IMR-90 (cell line): ENCODE results near the gene PSEN1. TPM values are rescaled to one million over a fixed set of nuclear protein-coding genes. Genes with fewer than 3 reads are reported as not detected.

ENCODE experiments used
- ATAC-seq: fragments of 200-7000 bp; cut with Tn5 transposase; 2 replicates; pipeline ENCODE4 v1.9.1; 2020; ENCODE audit warnings: low read depth, mild to moderate bottlenecking, moderate library complexity
- BruUV-seq: library from RNA; stranded (reverse); fragments of 400-500 nt; replicated peaks from 2 replicates; lab custom pipeline; 2021; lab: Mats Ljungman, UMichigan
- CTCF ChIA-PET: fragments of 300-600 bp; formaldehyde crosslinking; extraction: SDS; loops from one replicate; lab custom pipeline; 2021; ENCODE audit warnings: antibody characterized with exemption; lab: Yijun Ruan, JAX
- POLR2A ChIA-PET: fragments of 300-600 bp; sonication (Branson Sonifier 250); formaldehyde crosslinking; loops from one replicate; lab custom pipeline; 2022; ENCODE audit warnings: antibody characterized with exemption; ENCODE audit not compliant: unreplicated experiment; lab: Charles Lee
- DNase-seq: peaks from one replicate; pipeline ENCODE4 v3.0.0; 2013
- H2AFZ ChIP-seq: replicated peaks from 2 replicates; pipeline ENCODE3; 2013; ENCODE audit warnings: low read length, mild to moderate bottlenecking; ENCODE audit not compliant: poor library complexity
- H2AK5ac ChIP-seq: 2 replicates; pipeline ENCODE4 v1.6.1; 2013; ENCODE audit warnings: low read depth, low read length, inconsistent platforms
- H2AK9ac ChIP-seq: replicated peaks from 2 replicates; pipeline ENCODE3; 2013; ENCODE audit warnings: mild to moderate bottlenecking, low read depth, low read length, moderate library complexity; ENCODE audit not compliant: poor library complexity
- H2BK120ac ChIP-seq: 2 replicates; pipeline ENCODE4 v1.6.1; 2013; ENCODE audit warnings: low read depth, low read length, inconsistent platforms
- H2BK15ac ChIP-seq: 3 replicates; pipeline ENCODE4 v1.6.1; 2013; ENCODE audit warnings: low read depth, low read length, inconsistent platforms
- H2BK20ac ChIP-seq: 2 replicates; pipeline ENCODE4 v1.6.1; 2013; ENCODE audit warnings: low read depth, mild to moderate bottlenecking, inconsistent platforms, low read length, moderate library complexity
- H2BK5ac ChIP-seq: 2 replicates; pipeline ENCODE4 v1.6.1; 2013; ENCODE audit warnings: mild to moderate bottlenecking, low read depth, low read length, inconsistent platforms; ENCODE audit not compliant: poor library complexity, severe bottlenecking
- H3K14ac ChIP-seq: replicated peaks from 2 replicates; pipeline ENCODE4 v1.6.1; 2013; ENCODE audit warnings: low read depth, low read length, inconsistent platforms
- H3K18ac ChIP-seq: 2 replicates; pipeline ENCODE4 v1.6.1; 2013; ENCODE audit warnings: low read depth, low read length, control low read depth
- H3K23ac ChIP-seq: 2 replicates; pipeline ENCODE4 v1.6.1; 2013; ENCODE audit warnings: low read depth, low read length, inconsistent platforms
- H3K27ac ChIP-seq: 2 replicates; pipeline ENCODE4 v1.5.1; 2013; ENCODE audit warnings: mild to moderate bottlenecking, control low read depth, low read length; ENCODE audit not compliant: insufficient read depth
- H3K27me3 ChIP-seq: 2 replicates; pipeline ENCODE4 v1.6.1; 2013; ENCODE audit warnings: low read length; ENCODE audit not compliant: control insufficient read depth, insufficient read depth
- H3K36me3 ChIP-seq: 2 replicates; pipeline ENCODE4 v1.6.1; 2013; ENCODE audit warnings: low read length, mixed read lengths; ENCODE audit not compliant: control insufficient read depth, insufficient read depth
- H3K4ac ChIP-seq: 2 replicates; pipeline ENCODE4 v1.6.1; 2013; ENCODE audit warnings: low read depth, low read length, inconsistent platforms
- H3K4me1 ChIP-seq: 2 replicates; pipeline ENCODE4 v1.6.1; 2013; ENCODE audit warnings: low read length, mixed read lengths; ENCODE audit not compliant: control insufficient read depth, insufficient read depth
- H3K4me2 ChIP-seq: 2 replicates; pipeline ENCODE4 v1.6.1; 2013; ENCODE audit warnings: low read depth, mild to moderate bottlenecking, control low read depth, low read length, moderate library complexity
- H3K4me3 ChIP-seq: 2 replicates; pipeline ENCODE4 v1.5.1; 2013; ENCODE audit warnings: low read depth, mild to moderate bottlenecking, control low read depth, low read length, moderate library complexity; ENCODE audit not compliant: insufficient read depth
- H3K56ac ChIP-seq: 2 replicates; pipeline ENCODE4 v1.6.1; 2013; ENCODE audit warnings: low read length, inconsistent platforms; ENCODE audit not compliant: insufficient read depth; ENCODE audit errors: extremely low read depth
- H3K79me1 ChIP-seq, 2 experiments: 2 replicates each; pipeline ENCODE4 v1.6.1; 2013; ENCODE audit warnings: low read length in 2 of 2, inconsistent platforms in 1 of 2, low read depth in 1 of 2
- H3K9ac ChIP-seq: 2 replicates; pipeline ENCODE4 v1.6.1; 2013; ENCODE audit warnings: low read depth, low read length, control low read depth
- H3K9me1 ChIP-seq: 2 replicates; pipeline ENCODE4 v1.6.1; 2013; ENCODE audit warnings: low read length, inconsistent platforms; ENCODE audit not compliant: insufficient read depth
- H3K9me3 ChIP-seq: 2 replicates; pipeline ENCODE4 v1.6.1; 2013; ENCODE audit warnings: low read length; ENCODE audit not compliant: control insufficient read depth, insufficient read depth
- H4K20me1 ChIP-seq: 2 replicates; pipeline ENCODE4 v1.6.1; 2013; ENCODE audit warnings: low read length, inconsistent platforms; ENCODE audit not compliant: insufficient read depth
- H4K5ac ChIP-seq: 2 replicates; pipeline ENCODE4 v1.6.1; 2013; ENCODE audit warnings: mild to moderate bottlenecking, low read depth, low read length, control low read depth
- H4K8ac ChIP-seq, 2 experiments: 2 replicates each; pipeline ENCODE4 v1.6.1; 2013; ENCODE audit warnings: low read depth in 2 of 2, low read length in 2 of 2, control low read depth in 1 of 2, inconsistent platforms in 1 of 2
- H4K91ac ChIP-seq: 2 replicates; pipeline ENCODE4 v1.6.1; 2013; ENCODE audit warnings: low read depth, low read length, inconsistent platforms; ENCODE audit not compliant: insufficient read depth
- FOS ChIP-seq: fragments of 150-350 bp; IDR thresholded peaks from 2 replicates; pipeline ENCODE4 v1.6.1; 2016; ENCODE audit warnings: low read depth, low read length
- MAFK ChIP-seq: IDR thresholded peaks from 2 replicates; pipeline ENCODE4 v1.6.1; 2012; ENCODE audit warnings: low read depth, low read length, improper control_type of control experiment
- WGBS, 2 experiments: methylation state at CpG; one replicate each; pipeline versions ENCODE4 v1.1.5 to v1.1.7; 2013; ENCODE audit warnings: missing lambda C conversion rate in 2 of 2; ENCODE audit not compliant: insufficient read length in 1 of 2; ENCODE audit errors: extremely low coverage in 2 of 2; 5-methylcytosine and 5-hydroxymethylcytosine counted together
- dilution Hi-C: fragments of 300-500 bp; cut with HindIII; formaldehyde crosslinking; loops from one replicate; pipeline ENCODE4 v1.14.3; 2018; ENCODE audit warnings: low sequenced_read_pairs; ENCODE audit not compliant: unreplicated experiment
- in situ Hi-C: fragments of 300-500 bp; cut with MboI; formaldehyde crosslinking; loops from 3 replicates; pipeline ENCODE4 v1.14.3; 2019; ENCODE audit warnings: low sequenced_read_pairs, inconsistent platforms, mixed read lengths
- intact Hi-C: fragments of 100-400 bp; cut with micrococcal nuclease; formaldehyde crosslinking; loops from 2 replicates; pipeline ENCODE4 v1.10.0; 2022
- polyA plus RNA-seq, 3 experiments: library from polyadenylated mRNA; depleted of rRNA; stranded (reverse); fragments of >200 nt; gene quantifications; 2 replicates each; pipeline ENCODE4 v1.2.3, GENCODE V29; 2012; ENCODE audit warnings: low replicate concordance in 1 of 3
- total RNA-seq: library from RNA; depleted of rRNA; stranded (reverse); fragments of >200 nt; gene quantifications from 2 replicates; pipeline ENCODE4 v1.2.3, GENCODE V29; 2012
- TF ChIP-seq, protein P1 (sequence below): fragments of 150-350 bp; IDR thresholded peaks from 2 replicates; pipeline ENCODE4 v1.6.1; 2016; ENCODE audit warnings: low read depth, mild to moderate bottlenecking, low read length, moderate library complexity, borderline replicate concordance

PSEN1 gene
- total and polyA plus RNA-seq, 2 of the 4 experiments (the other 2 are of a cell fraction): 14.8 to 62.7 TPM

DNA sequence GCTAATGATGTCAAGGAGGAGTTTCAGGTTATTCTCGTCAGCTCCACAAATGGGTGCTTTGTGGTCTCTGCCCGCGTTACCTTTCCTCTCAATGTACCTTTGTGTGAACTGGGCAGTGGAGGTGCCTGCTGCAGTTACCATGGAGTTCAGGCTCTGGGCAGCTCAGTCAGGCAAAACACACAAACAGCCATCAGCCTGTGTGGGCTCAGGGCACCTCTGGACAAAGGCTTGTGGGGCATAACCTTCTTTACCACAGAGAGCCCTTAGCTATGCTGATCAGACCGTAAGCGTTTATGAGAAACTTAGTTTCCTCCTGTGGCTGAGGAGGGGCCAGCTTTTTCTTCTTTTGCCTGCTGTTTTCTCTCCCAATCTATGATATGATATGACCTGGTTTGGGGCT is 84.3 kb downstream of the PSEN1 start:
- Histone ChIP-seq H3K27ac (no peak overlapping the region), H3K79me1 (peaks cover 6 to 22% of the 10 kb centered on the region in 2 experiments; a peak in 2 of 4 replicates), H2AK5ac (0 out of 2 replicates have a peak overlapping the region, but pooled peaks have one; percentile 25), H3K23ac (no peak overlapping the region), H2BK120ac (no peak overlapping the region), H3K36me3 (peaks cover 24% of the 10 kb centered on the region), H4K91ac (no peak overlapping the region), H3K4ac (no peak overlapping the region), H2AFZ (no peak overlapping the region), H3K9me1 (0 out of 2 replicates have a peak, but pooled peaks cover 5% of the 10 kb centered on the region), H3K56ac (no peak overlapping the region), H3K9me3 (no peaks in the 10 kb centered on the region), H4K5ac (no peak overlapping the region), H4K8ac (no peak overlapping the region), H3K18ac (no peak overlapping the region), H2BK5ac (no peak overlapping the region), H2BK20ac (no peak overlapping the region), H3K4me1 (peaks cover 9% of the 10 kb centered on the region), H3K9ac (no peak overlapping the region), H2AK9ac (no peak overlapping the region), H4K20me1 (no peaks in the 10 kb centered on the region; the same call in 1 of the 2 replicates), H3K27me3 (no peaks in the 10 kb centered on the region), H2BK15ac (no peak overlapping the region), H3K4me3 (no peak overlapping the region), H3K4me2 (no peak overlapping the region), H3K14ac (no peak overlapping the region)
- in situ Hi-C loops (no loop called here), dilution Hi-C loops (no loop called here), intact Hi-C loops (no loop called here)
- ATAC-seq (no peak), DNase-seq (no peak)
- TF ChIP-seq, protein P1, sequence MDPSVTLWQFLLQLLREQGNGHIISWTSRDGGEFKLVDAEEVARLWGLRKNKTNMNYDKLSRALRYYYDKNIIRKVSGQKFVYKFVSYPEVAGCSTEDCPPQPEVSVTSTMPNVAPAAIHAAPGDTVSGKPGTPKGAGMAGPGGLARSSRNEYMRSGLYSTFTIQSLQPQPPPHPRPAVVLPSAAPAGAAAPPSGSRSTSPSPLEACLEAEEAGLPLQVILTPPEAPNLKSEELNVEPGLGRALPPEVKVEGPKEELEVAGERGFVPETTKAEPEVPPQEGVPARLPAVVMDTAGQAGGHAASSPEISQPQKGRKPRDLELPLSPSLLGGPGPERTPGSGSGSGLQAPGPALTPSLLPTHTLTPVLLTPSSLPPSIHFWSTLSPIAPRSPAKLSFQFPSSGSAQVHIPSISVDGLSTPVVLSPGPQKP: no peak
- TF ChIP-seq MAFK (no peak), FOS (no peak)
- no CpG with 5 or more reads among the region's 5 CpGs for WGBS, 2 experiments
- CTCF ChIA-PET: interaction anchor here (1.0 kb wide), 1 partner anchor 74 kb away, joined by 3 read pairs; no protein-coding TSS in a partner anchor
- BruUV-seq: no TSS peak
- POLR2A ChIA-PET: no interaction called here
